Ovary (tissue), 3 donors: Measurements from ENCODE around the gene SSU72.

Source experiments
- CTCF ChIP-seq, 3 donors: fragments of 450-650 bp in 2 of 3; fragments of 200-600 bp in 1 of 3; IDR thresholded peaks; one replicate each; pipeline versions ENCODE4 v1.5.1 to v1.8.0; 2016 to 2022; ENCODE audit warnings: antibody characterized with exemption in 3 of 3, mild to moderate bottlenecking in 1 of 3
- POLR2A ChIP-seq: fragments of 450-650 bp; IDR thresholded peaks from one replicate; pipeline ENCODE4 v1.6.1; 2017; ENCODE audit warnings: antibody characterized with exemption, mild to moderate bottlenecking, moderate library complexity
- donor health status: DM: no; HTN: no; CAD: no.

GRCh38 chr1:1536019-1536937 is 38.4 kb downstream of the SSU72 start:
- no peak for TF ChIP-seq POLR2A
- no peak for TF ChIP-seq CTCF (IDR thresholded peaks at IDR 0.05)
